Activated CD4-positive, alpha-beta memory T cell treated with anti-CD3 and anti-CD28 coated beads for 36 hours (primary cell): Measurements from ENCODE around the gene PLEKHA6. TPM values are rescaled to one million over a fixed set of nuclear protein-coding genes. Genes with fewer than 3 reads are reported as not detected.
A peak's percentile ranks its signal among the peaks of the same experiment; 100 is the strongest.

Source experiments
- CTCF ChIA-PET: fragments of 350-600 bp; sonication (Branson Sonifier 250); formaldehyde crosslinking; loops from one replicate; lab custom pipeline; 2021; ENCODE audit warnings: antibody characterized with exemption, inconsistent platforms; lab: Charles Lee
- POLR2A ChIA-PET: fragments of 350-600 bp; sonication (Branson Sonifier 250); formaldehyde crosslinking; loops from one replicate; lab custom pipeline; 2021; ENCODE audit warnings: antibody characterized with exemption; lab: Charles Lee
- DNase-seq: peaks from one replicate; pipeline ENCODE4 v3.0.0-alpha.2; 2020
- H3K27ac Mint-ChIP-seq: one replicate; pipeline ENCODE4 v1.8.0; 2021; ENCODE audit warnings: mixed read lengths
- H3K27me3 Mint-ChIP-seq: one replicate; pipeline ENCODE4 v1.8.0; 2021; ENCODE audit warnings: mixed read lengths
- H3K36me3 Mint-ChIP-seq: one replicate; pipeline ENCODE4 v1.8.0; 2021; ENCODE audit warnings: mixed read lengths
- H3K4me1 Mint-ChIP-seq: one replicate; pipeline ENCODE4 v1.8.0; 2021; ENCODE audit warnings: low read depth, mixed read lengths
- H3K4me3 Mint-ChIP-seq: one replicate; pipeline ENCODE4 v1.8.0; 2021; ENCODE audit warnings: mild to moderate bottlenecking, mixed read lengths
- H3K9me3 Mint-ChIP-seq: one replicate; pipeline ENCODE4 v1.8.0; 2021; ENCODE audit warnings: mixed read lengths
- intact Hi-C: fragments of 100-400 bp; cut with micrococcal nuclease; formaldehyde crosslinking; loops from one replicate; pipeline ENCODE4 v1.15.1; 2023
- total RNA-seq, 2 experiments: library from RNA; stranded (reverse); gene quantifications; one replicate each; pipeline ENCODE4 v1.2.3, GENCODE V29; 2021

Gene PLEKHA6
- total RNA-seq, 2 experiments from 2014 or later: 0.52 to 0.80 TPM

GRCh38 chr1:204400882-204401510, 41.3 kb upstream of the PLEKHA6 start:
- CTCF ChIA-PET: interaction anchor here (1.0 to 1.2 kb wide), 3 partner anchors 9 to 38 kb away, joined by 3 to 4 read pairs (median 3); no protein-coding TSS in a partner anchor
- Mint-ChIP-seq H3K9me3 (no peaks in the 10 kb centered on the region), H3K4me1 (peaks cover 22% of the 10 kb centered on the region), H3K36me3 (peaks cover 42% of the 10 kb centered on the region), H3K27ac (peak overlapping the region; percentile 31), H3K27me3 (no peaks in the 10 kb centered on the region), H3K4me3 (no peak overlapping the region)
- no peak for DNase-seq
- POLR2A ChIA-PET: no interaction called here
- intact Hi-C loops: no loop called here

- peaks cover 32% of the 10 kb centered on the region for H3K36me3 Mint-ChIP-seq
- peak overlapping the region; percentile 78 for H3K27ac Mint-ChIP-seq
Measured at GRCh38 chr1:204398197-204399125, 38.7 kb upstream of the PLEKHA6 start.

GRCh38 chr1:204396015-204396583, 36.4 kb upstream of the PLEKHA6 start:
- Mint-ChIP-seq H3K36me3 (peaks cover 25% of the 10 kb centered on the region), H3K27ac (no peak overlapping the region), H3K4me3 (no peak overlapping the region), H3K4me1 (peaks cover 2% of the 10 kb centered on the region), H3K27me3 (no peaks in the 10 kb centered on the region), H3K9me3 (no peaks in the 10 kb centered on the region)
- intact Hi-C loops: no loop called here
- ChIA-PET CTCF (interaction anchor here (1.3 to 4.6 kb wide), 4 partner anchors 11 to 411 kb away, joined by 3 to 62 read pairs (median 4); no protein-coding TSS in a partner anchor), POLR2A (no interaction called here)
- no peak for DNase-seq

More at GRCh38 chr1:204398197-204399125, 38.7 kb upstream of the PLEKHA6 start:
- no peaks in the 10 kb centered on the region for H3K9me3 Mint-ChIP-seq
- POLR2A ChIA-PET: interaction anchor here (0.6 to 1.5 kb wide), 6 partner anchors 9 to 132 kb away, joined by 3 to 6 read pairs (median 3); no protein-coding TSS in a partner anchor
- peak; percentile 63 for DNase-seq
- CTCF ChIA-PET: interaction anchor here (0.6 to 4.6 kb wide), 71 partner anchors 10 to 1130 kb away, joined by 3 to 84 read pairs (median 4); partner anchors contain the start of genes ETNK2, GOLT1A, MDM4 and PIK3C2B
- H3K4me1 Mint-ChIP-seq: peaks cover 3% of the 10 kb centered on the region
- H3K27me3 Mint-ChIP-seq: no peaks in the 10 kb centered on the region
- H3K4me3 Mint-ChIP-seq: no peak overlapping the region
- intact Hi-C loops: loop anchor here (1.0 kb wide), 1 partner anchor 236 kb away; no protein-coding TSS in a partner anchor

DNA sequence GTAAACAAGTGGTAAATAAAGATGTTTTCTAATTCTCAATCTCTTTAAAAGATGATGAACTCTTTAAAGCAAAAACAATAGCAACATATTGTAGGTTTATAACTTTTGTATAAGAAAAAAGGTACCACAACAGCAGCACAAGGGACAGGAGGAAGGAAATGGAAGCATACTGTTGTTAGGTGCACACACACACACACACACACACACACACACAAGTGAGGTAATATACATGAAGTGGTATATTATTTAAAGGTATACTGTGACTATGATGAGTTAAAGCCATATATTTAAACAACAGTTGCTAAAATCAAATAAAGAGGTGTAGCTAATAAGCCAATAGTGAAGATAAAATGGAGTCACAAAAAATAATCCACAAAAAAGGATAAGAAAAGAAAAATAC, 31.9 kb upstream of the PLEKHA6 start:
- no peak overlapping the region for H3K4me3 Mint-ChIP-seq
- DNase-seq: no peak
- H3K4me1 Mint-ChIP-seq: no peaks in the 10 kb centered on the region
- intact Hi-C loops: no loop called here
- peaks cover 7% of the 10 kb centered on the region for H3K36me3 Mint-ChIP-seq
- CTCF ChIA-PET: no interaction called here
- H3K27me3 Mint-ChIP-seq: no peaks in the 10 kb centered on the region
- H3K9me3 Mint-ChIP-seq: no peaks in the 10 kb centered on the region
- no peak overlapping the region for H3K27ac Mint-ChIP-seq
- POLR2A ChIA-PET: interaction anchor here (0.6 kb wide), 1 partner anchor 18 kb away, joined by 3 read pairs; no protein-coding TSS in a partner anchor

DNA sequence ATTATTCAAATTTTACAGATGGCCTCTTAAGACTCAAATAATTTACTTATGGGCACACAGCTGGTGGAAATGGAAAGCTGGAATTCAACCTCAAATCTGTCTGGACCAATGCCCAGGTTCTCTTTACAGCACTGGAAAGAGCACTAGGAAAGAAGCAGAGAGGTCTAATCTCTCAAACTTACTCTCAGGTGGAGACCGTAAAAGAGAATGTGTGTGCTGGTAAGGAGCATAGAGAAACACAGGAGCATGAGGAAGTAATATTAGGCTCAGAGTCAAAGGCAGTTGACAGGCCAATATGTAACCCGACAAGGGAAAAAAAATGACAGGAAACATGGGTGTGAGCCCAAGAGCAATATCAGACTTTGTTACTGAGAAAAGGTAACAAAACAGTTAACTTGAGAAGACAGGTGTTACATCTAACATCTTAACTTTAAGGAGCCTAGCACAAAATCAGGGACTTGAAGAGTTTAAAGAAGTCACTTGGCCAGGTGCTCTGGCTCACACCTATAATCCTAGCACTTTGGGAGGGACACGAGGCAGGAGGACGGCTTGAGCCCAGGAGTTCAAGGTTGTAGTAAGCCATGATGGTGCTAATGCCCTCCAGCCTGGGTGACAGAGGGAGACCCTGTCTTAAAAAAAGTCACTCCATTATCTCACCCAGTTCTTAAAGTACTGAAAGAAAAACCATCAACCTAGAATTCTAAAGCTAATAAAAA, 31.2 kb upstream of the PLEKHA6 start:
- no peak overlapping the region for H3K4me3 Mint-ChIP-seq
- H3K4me1 Mint-ChIP-seq: no peaks in the 10 kb centered on the region
- DNase-seq: no peak
- intact Hi-C loops: no loop called here
- no peaks in the 10 kb centered on the region for H3K9me3 Mint-ChIP-seq
- no peaks in the 10 kb centered on the region for H3K27me3 Mint-ChIP-seq
- POLR2A ChIA-PET: interaction anchor here (0.6 kb wide), 1 partner anchor 18 kb away, joined by 3 read pairs; no protein-coding TSS in a partner anchor
- no peak overlapping the region for H3K27ac Mint-ChIP-seq
- peaks cover 5% of the 10 kb centered on the region for H3K36me3 Mint-ChIP-seq
- CTCF ChIA-PET: no interaction called here

GRCh38 chr1:204385727-204386126, 26.0 kb upstream of the PLEKHA6 start:
- Mint-ChIP-seq H3K27ac (no peak overlapping the region), H3K27me3 (no peaks in the 10 kb centered on the region), H3K36me3 (no peaks in the 10 kb centered on the region), H3K9me3 (no peaks in the 10 kb centered on the region), H3K4me3 (no peak overlapping the region), H3K4me1 (peaks cover 3% of the 10 kb centered on the region)
- CTCF ChIA-PET: interaction anchor here (0.9 to 2.7 kb wide), 4 partner anchors 11 to 223 kb away, joined by 3 to 17 read pairs (median 3); no protein-coding TSS in a partner anchor
- intact Hi-C loops: no loop called here
- no peak for DNase-seq
- POLR2A ChIA-PET: interaction anchor here (0.7 kb wide), 1 partner anchor 633 kb away, joined by 3 read pairs; no protein-coding TSS in a partner anchor

DNA sequence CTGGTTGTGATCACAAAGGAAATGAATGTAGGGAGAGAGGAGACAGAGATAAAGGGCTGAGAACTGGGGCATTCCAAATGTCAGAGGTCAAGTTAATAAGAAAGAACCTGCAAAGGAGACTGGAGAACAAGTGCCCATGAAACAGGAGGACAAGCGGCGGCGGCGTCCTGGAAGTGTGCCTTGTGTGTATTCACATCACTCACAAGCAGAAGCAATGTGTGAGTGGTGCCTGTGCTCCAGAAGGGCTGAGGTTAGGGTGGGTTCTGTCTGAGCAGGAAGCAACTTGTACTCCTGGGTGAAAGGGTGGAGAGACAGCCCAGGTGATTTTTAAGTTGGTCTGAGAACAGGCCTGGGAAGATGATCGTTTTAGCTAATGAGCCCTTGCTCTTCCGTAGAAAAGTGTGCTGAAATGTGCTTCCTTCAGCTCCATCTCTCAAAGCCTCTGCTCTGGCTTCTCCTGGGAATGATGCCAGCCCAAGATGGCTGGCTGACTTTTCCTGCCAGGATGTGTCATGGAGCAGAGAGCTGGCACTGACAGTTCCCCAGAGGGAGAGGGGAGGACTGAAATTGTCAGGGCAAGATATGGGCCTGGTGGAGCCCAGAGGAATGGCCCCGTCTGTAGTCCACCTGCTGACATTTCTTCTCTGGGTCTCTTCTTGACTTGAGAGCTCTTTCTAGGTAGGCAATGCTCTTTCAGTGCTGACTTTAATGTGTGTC, 25.1 kb upstream of the PLEKHA6 start:
- Mint-ChIP-seq H3K27ac (no peak overlapping the region), H3K9me3 (no peaks in the 10 kb centered on the region), H3K27me3 (peaks cover 2% of the 10 kb centered on the region), H3K4me1 (peaks cover 3% of the 10 kb centered on the region), H3K36me3 (no peaks in the 10 kb centered on the region), H3K4me3 (no peak overlapping the region)
- ChIA-PET CTCF (interaction anchor here (0.8 to 2.7 kb wide), 4 partner anchors 12 to 222 kb away, joined by 3 to 17 read pairs (median 3); no protein-coding TSS in a partner anchor), POLR2A (no interaction called here)
- intact Hi-C loops: no loop called here
- no peak for DNase-seq

- peaks cover 4% of the 10 kb centered on the region for H3K27me3 Mint-ChIP-seq
- ChIA-PET POLR2A (no interaction called here), CTCF (interaction anchor here (1.1 to 8.0 kb wide), 3 partner anchors 14 to 169 kb away, joined by 3 to 62 read pairs (median 10); partner anchors contain the start of gene GOLT1A)
Measured at GRCh38 chr1:204383163-204383904, 23.6 kb upstream of the PLEKHA6 start.

DNA sequence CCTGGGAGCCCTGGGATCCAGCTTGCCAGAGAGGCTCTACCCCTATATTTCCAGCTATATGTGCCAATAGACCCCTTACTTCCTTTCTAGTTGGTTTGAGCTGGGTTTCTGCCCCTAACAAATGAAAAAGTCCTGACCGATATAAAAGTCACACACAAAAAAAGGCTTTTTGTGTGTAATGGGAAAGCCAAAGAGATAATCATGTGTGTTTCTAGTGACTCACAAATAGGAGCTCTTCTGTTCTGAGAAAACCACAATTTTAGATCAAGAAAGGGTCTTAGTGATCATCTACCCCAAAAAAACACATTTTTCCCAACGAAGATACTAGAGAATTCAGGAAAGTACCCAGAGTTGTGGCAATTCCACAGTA, 23.0 kb upstream of the PLEKHA6 start:
- H3K36me3 Mint-ChIP-seq: no peaks in the 10 kb centered on the region
- ChIA-PET POLR2A (no interaction called here), CTCF (interaction anchor here (1.1 to 8.0 kb wide), 3 partner anchors 14 to 169 kb away, joined by 3 to 62 read pairs (median 10); partner anchors contain the start of gene GOLT1A)
- peaks cover 10% of the 10 kb centered on the region for H3K4me1 Mint-ChIP-seq
- H3K4me3 Mint-ChIP-seq: no peak overlapping the region
- H3K9me3 Mint-ChIP-seq: no peaks in the 10 kb centered on the region
- DNase-seq: no peak
- H3K27me3 Mint-ChIP-seq: peaks cover 9% of the 10 kb centered on the region
- intact Hi-C loops: no loop called here
- no peak overlapping the region for H3K27ac Mint-ChIP-seq

More at GRCh38 chr1:204383163-204383904, 23.6 kb upstream of the PLEKHA6 start:
- H3K4me1 Mint-ChIP-seq: peaks cover 5% of the 10 kb centered on the region
- H3K27ac Mint-ChIP-seq: no peak overlapping the region
- H3K4me3 Mint-ChIP-seq: no peak overlapping the region
- H3K36me3 Mint-ChIP-seq: no peaks in the 10 kb centered on the region
- intact Hi-C loops: no loop called here
- DNase-seq: no peak
- no peaks in the 10 kb centered on the region for H3K9me3 Mint-ChIP-seq

GRCh38 chr1:204380293-204380831, 20.6 kb upstream of the PLEKHA6 start:
- intact Hi-C loops: no loop called here
- no peak overlapping the region for H3K4me3 Mint-ChIP-seq
- CTCF ChIA-PET: interaction anchor here (1.7 to 8.0 kb wide), 2 partner anchors 17 to 51 kb away, joined by 5 to 62 read pairs; no protein-coding TSS in a partner anchor
- H3K4me1 Mint-ChIP-seq: peaks cover 13% of the 10 kb centered on the region
- DNase-seq: no peak
- no peaks in the 10 kb centered on the region for H3K9me3 Mint-ChIP-seq
- no peaks in the 10 kb centered on the region for H3K36me3 Mint-ChIP-seq
- POLR2A ChIA-PET: no interaction called here
- H3K27ac Mint-ChIP-seq: no peak overlapping the region
- H3K27me3 Mint-ChIP-seq: peaks cover 16% of the 10 kb centered on the region
